Measurements from ENCODE around the gene IFI27. TPM values are rescaled to one million over a fixed set of nuclear protein-coding genes. Genes with fewer than 3 reads are reported as not detected.

The IFI27 gene
- total and polyA plus RNA-seq, 2 donors (not counting 1 experiment from before 2014, with no cell fraction given) = 0.15 to 0.81 TPM

GRCh38 chr14:94104731-94105130 lies 5.8 kb upstream of the IFI27 start:
- Histone ChIP-seq H3K79me2 (ENCODE audit: control insufficient read depth, insufficient read depth, low read length) (no peaks in the 10 kb centered on the region), H4K20me1 (ENCODE audit: control insufficient read depth, insufficient read depth, low read length, poor library complexity, severe bottlenecking) (no peaks in the 10 kb centered on the region), H3K9me3 (ENCODE audit: control extremely low read depth in 1 of 3, control insufficient read depth in 2 of 3, insufficient read depth in 1 of 3, low read length in 2 of 3) (no peaks in the 10 kb centered on the region), H2AFZ (ENCODE audit: insufficient read depth, low read depth, low read length, poor library complexity, severe bottlenecking) (no peak overlapping the region), H3K27ac (ENCODE audit: low read length in 2 of 2) (no peak overlapping the region), H3K4me1 (ENCODE audit: control insufficient read depth in 2 of 2, insufficient read depth in 2 of 2, low read length in 2 of 2) (no peaks in the 10 kb centered on the region), H3K4me3 (ENCODE audit: control extremely low read depth in 1 of 5, extremely low read depth in 1 of 5, insufficient read depth in 1 of 5, low read depth in 2 of 5, low read length in 4 of 5) (no peak overlapping the region), H3K36me3 (replicated peaks in 1 of 2; ENCODE audit: control extremely low read depth in 1 of 2, control insufficient read depth in 1 of 2, extremely low read depth in 1 of 2, insufficient read depth in 2 of 2, low read length in 1 of 2) (no peaks in the 10 kb centered on the region), H3K9ac (ENCODE audit: low read length) (no peak overlapping the region), H3K4me2 (replicated peaks; ENCODE audit: low read depth, low read length, poor library complexity, severe bottlenecking) (no peak overlapping the region), H3K27me3 (replicated peaks in 1 of 4; ENCODE audit: control extremely low read depth in 1 of 4, control insufficient read depth in 3 of 4, insufficient read depth in 4 of 4, low read length in 3 of 4) (no peaks in the 10 kb centered on the region)
- no peak for ATAC-seq (ENCODE audit: low read depth)
- ChIA-PET CTCF (interaction anchor here (1.3 kb wide), 1 partner anchor 32 kb away, joined by 4 read pairs; no protein-coding TSS in a partner anchor), POLR2A (no interaction called here)
- Mint-ChIP-seq H3K27ac (no peak overlapping the region), H3K4me1 (no peaks in the 10 kb centered on the region), H3K9me3 (ENCODE audit: insufficient read depth) (no peaks in the 10 kb centered on the region), H3K27me3 (no peaks in the 10 kb centered on the region), H3K4me3 (no peak overlapping the region)
- 88% methylated on average over 5 of the region's 10 CpGs for WGBS (ENCODE audit: insufficient coverage)
- no peak for DNase-seq
- TF ChIP-seq CTCF (IDR thresholded peaks at IDR 0.05) (no peak), EZH2 (IDR thresholded peaks at IDR 0.05; ENCODE audit: borderline replicate concordance, insufficient read depth, low read depth, low read length, poor library complexity, severe bottlenecking) (no peak)
- intact Hi-C loops (cut with micrococcal nuclease) = no loop called here

- no peak for DNase-seq
- Histone ChIP-seq H4K20me1 (ENCODE audit: control insufficient read depth, insufficient read depth, low read length, poor library complexity, severe bottlenecking) (no peaks in the 10 kb centered on the region), H2AFZ (ENCODE audit: insufficient read depth, low read depth, low read length, poor library complexity, severe bottlenecking) (no peak overlapping the region), H3K79me2 (ENCODE audit: control insufficient read depth, insufficient read depth, low read length) (no peaks in the 10 kb centered on the region), H3K27ac (ENCODE audit: low read length in 2 of 2) (no peak overlapping the region), H3K4me2 (replicated peaks; ENCODE audit: low read depth, low read length, poor library complexity, severe bottlenecking) (no peak overlapping the region), H3K4me3 (ENCODE audit: control extremely low read depth in 1 of 5, extremely low read depth in 1 of 5, insufficient read depth in 1 of 5, low read depth in 2 of 5, low read length in 4 of 5) (no peak overlapping the region), H3K4me1 (ENCODE audit: control insufficient read depth in 2 of 2, insufficient read depth in 2 of 2, low read length in 2 of 2) (no peaks in the 10 kb centered on the region), H3K36me3 (replicated peaks in 1 of 2; ENCODE audit: control extremely low read depth in 1 of 2, control insufficient read depth in 1 of 2, extremely low read depth in 1 of 2, insufficient read depth in 2 of 2, low read length in 1 of 2) (no peaks in the 10 kb centered on the region), H3K9me3 (ENCODE audit: control extremely low read depth in 1 of 3, control insufficient read depth in 2 of 3, insufficient read depth in 1 of 3, low read length in 2 of 3) (no peaks in the 10 kb centered on the region), H3K9ac (ENCODE audit: low read length) (no peak overlapping the region), H3K27me3 (replicated peaks in 1 of 4; ENCODE audit: control extremely low read depth in 1 of 4, control insufficient read depth in 3 of 4, insufficient read depth in 4 of 4, low read length in 3 of 4) (no peaks in the 10 kb centered on the region)
- no peak for ATAC-seq (ENCODE audit: low read depth)
- WGBS (ENCODE audit: insufficient coverage) = 88% methylated on average over 1 of the region's 2 CpGs
- peaks cover 9% of the 10 kb centered on the region for H3K27me3 Mint-ChIP-seq
- CTCF ChIA-PET = no interaction called here
- H3K4me3 Mint-ChIP-seq = no peak overlapping the region
- intact Hi-C loops (cut with micrococcal nuclease) = no loop called here
- H3K9me3 Mint-ChIP-seq (ENCODE audit: insufficient read depth) = no peaks in the 10 kb centered on the region
- TF ChIP-seq CTCF (IDR thresholded peaks at IDR 0.05) = no peak
- no peak overlapping the region for H3K27ac Mint-ChIP-seq
- no peaks in the 10 kb centered on the region for H3K4me1 Mint-ChIP-seq
- POLR2A ChIA-PET = no interaction called here
Observed at GRCh38 chr14:94109915-94110250, 653 bp upstream of the IFI27 start.

Measured in B cell (primary cell).